NB4 (cell line): ENCODE data around the gene PIP5K1C.

Experiments
- CTCF ChIP-seq: IDR thresholded peaks from one replicate; pipeline ENCODE4 v1.5.1; 2012; ENCODE audit warnings: low read depth, low read length
- MAX ChIP-seq: IDR thresholded peaks from 2 replicates; pipeline ENCODE4 v1.6.1; 2011; ENCODE audit warnings: low read depth, low read length
- POLR2A ChIP-seq: IDR thresholded peaks from 2 replicates; pipeline ENCODE4 v1.6.1; 2011; ENCODE audit warnings: mild to moderate bottlenecking; ENCODE audit not compliant: insufficient read length; ENCODE audit errors: extremely low read depth

GRCh38 chr19:3642296-3642695, 58.0 kb downstream of the PIP5K1C start:
- TF ChIP-seq CTCF = no peak
- no peak for TF ChIP-seq MAX
- no peak for TF ChIP-seq POLR2A
